Measurements from ENCODE around the gene BAX. TPM values are rescaled to one million over a fixed set of nuclear protein-coding genes. Genes with fewer than 3 reads are reported as not detected.

BAX gene
- total and polyA plus RNA-seq, 9 of the 15 experiments (the other 6 are each of a cell fraction or from before 2014, with no cell fraction given): 3.2 to 95.4 (median 44.5) TPM

GRCh38 chr19:48993175-48994034, 38.7 kb downstream of the BAX start, which contains the start of the genes GYS1 and RUVBL2 (continued):
- TF ChIP-seq NEUROD1 (IDR thresholded peaks at IDR 0.05; ENCODE audit: borderline replicate concordance, low read depth, low read length, partially characterized antibody): peak; percentile 77
- TF ChIP-seq ZNF551 (CRISPR knock-in tag; IDR thresholded peaks at IDR 0.05): no peak
- TF ChIP-seq C11orf30 (IDR thresholded peaks at IDR 0.05; ENCODE audit: low read depth): peak; percentile 90
- 0 out of 2 replicates have a peak, but pooled peaks have one; percentile 52 for TF ChIP-seq ZC3H8 (IDR thresholded peaks at IDR 0.05)
- peak; percentile 79 for TF ChIP-seq FIP1L1 (IDR thresholded peaks at IDR 0.05; ENCODE audit: low read depth, low read length, poor library complexity, severe bottlenecking)
- no peak for TF ChIP-seq ZNF76 (CRISPR knock-in tag; IDR thresholded peaks at IDR 0.05; ENCODE audit: borderline replicate concordance)
- TF ChIP-seq MEF2D (tag; conservative IDR thresholded peaks at IDR 0.05; ENCODE audit: low read depth): no peak
- peak; percentile 97 for TF ChIP-seq ZBTB40 (IDR thresholded peaks at IDR 0.05)
- no peak for TF ChIP-seq ZBTB40 (CRISPR knock-in tag; IDR thresholded peaks at IDR 0.05)
- TF ChIP-seq CREB1 (IDR thresholded peaks at IDR 0.05): peak; percentile 74
- TF ChIP-seq CREB1 (CRISPR knock-in tag; IDR thresholded peaks at IDR 0.05): peak; percentile 85
- peak; percentile 90 for TF ChIP-seq SIN3B (IDR thresholded peaks at IDR 0.05; ENCODE audit: low read depth)
- no peak for TF ChIP-seq E4F1 (CRISPR knock-in tag; IDR thresholded peaks at IDR 0.05; ENCODE audit: borderline replicate concordance)
- TF ChIP-seq ZNF584 (CRISPR knock-in tag; IDR thresholded peaks at IDR 0.05; ENCODE audit: low read depth): no peak
- peak; percentile 87 to 89 for TF ChIP-seq NRF1 (conservative IDR thresholded peaks at IDR 0.05 in 1 of 2, IDR thresholded peaks at IDR 0.05 in 1 of 2)
